ENCODE measurements around the gene TMEM30B.
A peak's percentile ranks its signal among the peaks of the same experiment; 100 is the strongest.
"Not testable (repeated sequence)": the region's sequence is repeated elsewhere in the genome, so short reads cannot be mapped to it uniquely, and the experiment has no call there.

The TMEM30B gene

GRCh38 chr14:61281186-61281947, at the start of gene TMEM30B:
TMEM30B (minus strand) TSS chr14:61281338; CDS start chr14:61281147, 191 bp downstream.
- DNase-seq (ENCODE audit: low read depth in 1 of 2, low spot score in 1 of 2), result no peak

GRCh38 chr14:61330511-61330910, 49.4 kb upstream of the TMEM30B start:
- DNase-seq (ENCODE audit: low read depth in 1 of 2, low spot score in 1 of 2), result no peak

- DNase-seq (ENCODE audit: low read depth in 1 of 2, low spot score in 1 of 2), result no peak
These were observed 48.4 kb upstream of the TMEM30B start for GRCh38 chr14:61329478-61330051.

- no peak for DNase-seq (ENCODE audit: low read depth in 1 of 2, low spot score in 1 of 2)
These were observed 47.6 kb upstream of the TMEM30B start for GRCh38 chr14:61328626-61329262.

- no peak for DNase-seq (ENCODE audit: low read depth in 1 of 2, low spot score in 1 of 2)
These were observed 45.7 kb upstream of the TMEM30B start for GRCh38 chr14:61326847-61327246.

GRCh38 chr14:61326146-61326545, 45.0 kb upstream of the TMEM30B start:
- no peak for DNase-seq (ENCODE audit: low read depth in 1 of 2, low spot score in 1 of 2)

- no peak for DNase-seq (ENCODE audit: low read depth in 1 of 2, low spot score in 1 of 2)
These were observed 44.0 kb upstream of the TMEM30B start for GRCh38 chr14:61325166-61325565.

- DNase-seq (ENCODE audit: low read depth in 1 of 2, low spot score in 1 of 2), result no peak
These were observed 42.8 kb upstream of the TMEM30B start for GRCh38 chr14:61323970-61324369.

- no peak for DNase-seq (ENCODE audit: low read depth in 1 of 2, low spot score in 1 of 2)
These were observed 41.7 kb upstream of the TMEM30B start for GRCh38 chr14:61322799-61323290.

GRCh38 chr14:61322011-61322798, 41.1 kb upstream of the TMEM30B start:
- DNase-seq (ENCODE audit: low read depth in 1 of 2, low spot score in 1 of 2), result no peak

GRCh38 chr14:61321385-61322010, 40.4 kb upstream of the TMEM30B start, which contains the start of gene PRKCH:
PRKCH (plus strand) TSS chr14:61321579; CDS start chr14:61322102, 523 bp downstream.
- DNase-seq (ENCODE audit: low read depth in 1 of 2, low spot score in 1 of 2), result peak; percentile 61 to 73

- no peak for DNase-seq (ENCODE audit: low read depth in 1 of 2, low spot score in 1 of 2)
These were observed 39.8 kb upstream of the TMEM30B start for GRCh38 chr14:61320806-61321384.

- DNase-seq (ENCODE audit: low read depth in 1 of 2, low spot score in 1 of 2), result not testable (repeated sequence)
These were observed 39.0 kb upstream of the TMEM30B start for GRCh38 chr14:61320170-61320569.

- no peak for DNase-seq (ENCODE audit: low read depth in 1 of 2, low spot score in 1 of 2)
These were observed 38.6 kb upstream of the TMEM30B start for GRCh38 chr14:61319706-61320105.

- no peak for DNase-seq (ENCODE audit: low read depth in 1 of 2, low spot score in 1 of 2)
These were observed 37.9 kb upstream of the TMEM30B start for GRCh38 chr14:61319086-61319485.

GRCh38 chr14:61315313-61315712, 34.2 kb upstream of the TMEM30B start:
- no peak for DNase-seq (ENCODE audit: low read depth in 1 of 2, low spot score in 1 of 2)

- not testable (repeated sequence) for DNase-seq (ENCODE audit: low read depth in 1 of 2, low spot score in 1 of 2)
These were observed 27.6 kb upstream of the TMEM30B start for GRCh38 chr14:61308701-61309100.

- DNase-seq (ENCODE audit: low read depth in 1 of 2, low spot score in 1 of 2), result no peak
These were observed 27.1 kb upstream of the TMEM30B start for GRCh38 chr14:61308198-61308597.

GRCh38 chr14:61304688-61305087, 23.6 kb upstream of the TMEM30B start:
- DNase-seq (ENCODE audit: low read depth in 1 of 2, low spot score in 1 of 2), result no peak

GRCh38 chr14:61300754-61301153, 19.6 kb upstream of the TMEM30B start:
- DNase-seq (ENCODE audit: low read depth in 1 of 2, low spot score in 1 of 2), result no peak
